HUES48 (cell line): ENCODE results near the gene HOXA9.

Source experiments
- H3K27ac ChIP-seq: one replicate; pipeline ENCODE4 v1.7.0; 2013; ENCODE audit warnings: low read depth, low read length, inconsistent platforms
- H3K27me3 ChIP-seq: 2 replicates; pipeline ENCODE4 v1.6.1; 2013; ENCODE audit warnings: mild to moderate bottlenecking, low read length; ENCODE audit not compliant: control insufficient read depth, insufficient read depth
- H3K36me3 ChIP-seq: 2 replicates; pipeline ENCODE4 v1.6.1; 2013; ENCODE audit warnings: low read length; ENCODE audit not compliant: control insufficient read depth, insufficient read depth
- H3K4me1 ChIP-seq: 2 replicates; pipeline ENCODE4 v1.6.1; 2013; ENCODE audit warnings: mild to moderate bottlenecking, low read length; ENCODE audit not compliant: control insufficient read depth, insufficient read depth
- H3K4me3 ChIP-seq: 2 replicates; pipeline ENCODE4 v1.5.1; 2013; ENCODE audit warnings: mild to moderate bottlenecking, low read depth, low read length
- H3K9ac ChIP-seq: 2 replicates; pipeline ENCODE4 v1.6.1; 2013; ENCODE audit warnings: mild to moderate bottlenecking, low read depth, low read length, moderate library complexity
- H3K9me3 ChIP-seq: 2 replicates; pipeline ENCODE4 v1.6.1; 2013; ENCODE audit warnings: low read length; ENCODE audit not compliant: control insufficient read depth, insufficient read depth

Gene HOXA9

DNA sequence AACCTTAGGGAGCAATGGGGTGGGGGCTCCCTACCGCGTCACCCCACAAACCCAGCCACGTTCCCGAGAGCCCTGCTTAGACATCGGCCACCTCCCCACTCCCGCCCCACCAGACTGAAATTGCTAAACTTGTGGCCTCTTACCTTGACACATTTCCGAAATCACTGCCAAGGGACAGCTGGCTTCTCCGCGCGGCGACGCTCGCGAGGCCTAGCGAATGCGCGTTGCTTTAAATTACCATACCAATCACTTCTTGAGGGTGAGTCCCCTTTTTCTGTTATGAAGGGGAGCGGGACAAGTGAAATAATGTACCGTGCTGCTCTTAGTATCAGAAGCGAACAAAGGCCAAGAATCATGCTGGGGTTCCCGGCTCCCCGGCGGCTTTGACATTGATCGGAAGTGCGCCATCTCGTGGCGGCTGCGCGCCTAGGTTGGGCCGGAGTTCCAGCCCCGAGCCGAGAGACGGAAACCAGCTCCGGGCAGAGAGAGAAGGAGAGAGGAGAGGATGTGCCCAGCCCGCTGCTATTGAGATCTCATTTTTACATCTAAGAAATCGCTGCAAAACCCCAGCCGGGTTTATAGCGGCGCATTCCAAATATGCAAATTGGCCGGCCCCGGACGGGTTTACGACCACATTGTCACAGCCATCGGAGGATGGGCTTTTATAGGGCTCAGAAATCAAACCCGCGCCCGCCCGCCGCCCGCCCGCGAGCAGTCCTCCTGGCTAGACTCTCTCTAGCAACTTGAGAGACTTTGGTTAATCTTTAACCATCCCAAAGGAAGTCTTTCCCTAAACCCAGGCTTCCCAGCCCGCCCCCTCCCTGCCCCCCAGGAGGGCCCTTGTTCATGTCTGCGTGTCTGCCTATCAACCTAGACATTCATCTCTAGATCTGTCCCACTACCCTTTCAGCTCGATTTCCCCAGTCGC is 14.4 kb upstream of the HOXA9 start:
- Histone ChIP-seq H3K9ac (no peak overlapping the region), H3K9me3 (no peaks in the 10 kb centered on the region), H3K27me3 (peaks cover 100% of the 10 kb centered on the region), H3K4me3 (no peak overlapping the region), H3K4me1 (peaks cover 3% of the 10 kb centered on the region; the same call in 1 of the 2 replicates), H3K27ac (no peak overlapping the region), H3K36me3 (no peaks in the 10 kb centered on the region)

DNA sequence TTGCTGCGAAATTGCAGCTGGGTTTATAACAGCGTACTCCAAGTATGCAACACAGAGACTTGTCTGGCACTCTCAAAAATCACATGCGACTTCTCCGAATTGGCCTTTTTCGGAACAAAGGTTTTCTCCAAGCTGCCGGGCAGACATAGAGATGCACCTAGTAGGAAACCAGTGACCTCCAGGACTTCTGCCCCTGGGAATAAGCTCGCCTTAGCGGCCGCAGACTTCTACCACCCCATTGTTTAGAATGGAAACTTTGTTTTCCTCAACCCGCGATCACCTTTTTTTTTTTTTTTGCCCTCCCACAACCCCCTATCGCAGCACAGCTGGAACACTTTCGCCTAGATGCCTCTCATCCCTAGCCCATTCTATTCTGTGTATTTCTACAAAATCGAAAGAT is 13.7 kb upstream of the HOXA9 start:
- Histone ChIP-seq H3K27ac (no peak overlapping the region), H3K9me3 (no peaks in the 10 kb centered on the region), H3K4me1 (peaks cover 3% of the 10 kb centered on the region; the same call in 1 of the 2 replicates), H3K4me3 (no peak overlapping the region), H3K36me3 (no peaks in the 10 kb centered on the region), H3K27me3 (peaks cover 100% of the 10 kb centered on the region), H3K9ac (no peak overlapping the region)

DNA sequence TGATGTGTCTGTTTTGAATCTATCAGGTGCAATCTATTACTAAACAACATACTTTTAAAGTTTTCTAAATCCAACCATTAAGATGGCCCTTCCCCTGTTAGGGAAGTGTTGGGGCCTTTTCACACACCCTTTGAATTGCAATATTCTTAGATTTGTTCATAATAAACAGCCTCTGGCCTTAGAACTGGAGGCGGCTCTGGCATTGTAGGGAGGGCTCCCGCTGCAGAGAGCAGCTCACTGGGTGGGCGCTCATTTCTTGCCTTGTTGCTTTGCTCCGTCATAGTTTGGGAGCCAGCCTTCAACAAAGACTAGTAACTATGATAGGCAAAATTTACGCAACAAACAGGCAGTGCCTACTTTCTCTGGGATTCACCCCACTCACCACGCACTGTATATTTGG is 13.0 kb upstream of the HOXA9 start:
- Histone ChIP-seq H3K27ac (no peak overlapping the region), H3K9ac (no peak overlapping the region), H3K9me3 (no peaks in the 10 kb centered on the region), H3K4me3 (no peak overlapping the region), H3K4me1 (peaks cover 3% of the 10 kb centered on the region; the same call in 1 of the 2 replicates), H3K27me3 (peaks cover 100% of the 10 kb centered on the region), H3K36me3 (no peaks in the 10 kb centered on the region)

DNA sequence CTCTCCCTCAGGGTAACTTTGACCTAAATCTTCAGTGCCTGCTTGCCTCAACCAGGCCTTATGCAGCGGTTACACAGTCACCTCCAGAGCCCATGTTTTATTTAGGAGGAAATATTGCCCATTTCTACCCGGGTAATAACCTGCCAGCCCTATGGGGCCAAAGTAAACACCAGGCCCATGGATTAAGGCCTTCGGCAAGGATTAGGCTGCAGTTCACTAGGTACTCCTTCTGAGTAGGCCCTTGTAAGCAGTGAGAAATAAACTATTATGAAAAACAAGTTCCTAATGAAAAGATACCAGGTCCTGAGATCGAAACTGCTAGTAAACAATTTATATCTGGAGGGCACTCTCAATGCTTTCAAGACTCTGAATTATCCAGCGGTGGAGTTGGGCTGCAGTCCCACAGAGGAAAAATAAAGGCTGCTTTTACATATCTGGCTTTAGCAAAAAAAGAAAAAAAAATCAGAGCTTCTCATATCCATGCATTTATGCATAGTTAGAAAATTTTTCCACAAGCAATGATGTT is 12.5 kb upstream of the HOXA9 start:
- Histone ChIP-seq H3K27ac (no peak overlapping the region), H3K4me3 (no peak overlapping the region), H3K4me1 (peaks cover 2% of the 10 kb centered on the region; the same call in 1 of the 2 replicates), H3K9me3 (no peaks in the 10 kb centered on the region), H3K36me3 (no peaks in the 10 kb centered on the region), H3K27me3 (peaks cover 100% of the 10 kb centered on the region), H3K9ac (no peak overlapping the region)

DNA sequence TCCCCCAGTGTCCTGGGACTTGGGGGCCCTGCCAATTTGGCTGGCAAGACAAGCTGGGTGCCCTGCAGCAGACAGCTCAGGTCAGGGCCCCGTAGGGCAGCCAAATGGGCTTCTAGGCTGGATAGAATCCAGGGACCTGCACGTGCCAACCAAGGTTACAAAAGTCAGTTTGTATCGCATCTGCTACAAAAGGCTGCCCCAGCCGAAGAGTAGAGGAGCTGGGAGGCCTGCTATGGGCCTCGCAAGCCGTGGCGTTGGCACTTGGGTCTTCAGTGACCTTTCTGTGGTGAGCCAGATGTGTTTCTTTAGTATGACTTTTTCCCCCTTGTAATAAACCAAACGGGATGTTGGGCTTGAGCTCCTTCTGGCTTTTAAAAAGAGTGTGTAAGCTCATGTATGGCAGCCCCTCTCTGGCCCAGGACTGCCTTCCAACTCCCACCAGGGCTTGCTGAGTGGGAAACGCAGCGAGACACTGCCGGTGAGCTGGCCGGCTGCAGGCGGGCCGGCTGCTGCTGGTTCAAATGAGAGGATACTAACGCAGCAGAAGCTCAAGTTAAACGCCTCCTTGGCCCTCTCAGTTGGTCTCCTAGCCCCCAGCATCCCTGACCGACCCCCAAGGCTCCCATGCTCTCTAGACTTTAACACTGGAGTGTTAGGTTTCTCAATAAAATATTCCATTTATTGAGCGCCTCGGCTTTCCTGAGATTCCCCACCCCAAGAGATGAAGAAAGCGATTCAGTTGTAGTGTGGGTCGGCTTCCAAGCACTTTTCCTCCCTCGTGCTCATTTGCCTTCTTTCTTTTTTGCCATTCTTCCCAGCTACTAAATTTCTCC is 11.8 kb upstream of the HOXA9 start:
- Histone ChIP-seq H3K9me3 (no peaks in the 10 kb centered on the region), H3K27me3 (peaks cover 100% of the 10 kb centered on the region), H3K27ac (no peak overlapping the region), H3K9ac (no peak overlapping the region), H3K4me1 (no peaks in the 10 kb centered on the region), H3K36me3 (no peaks in the 10 kb centered on the region), H3K4me3 (no peak overlapping the region)

DNA sequence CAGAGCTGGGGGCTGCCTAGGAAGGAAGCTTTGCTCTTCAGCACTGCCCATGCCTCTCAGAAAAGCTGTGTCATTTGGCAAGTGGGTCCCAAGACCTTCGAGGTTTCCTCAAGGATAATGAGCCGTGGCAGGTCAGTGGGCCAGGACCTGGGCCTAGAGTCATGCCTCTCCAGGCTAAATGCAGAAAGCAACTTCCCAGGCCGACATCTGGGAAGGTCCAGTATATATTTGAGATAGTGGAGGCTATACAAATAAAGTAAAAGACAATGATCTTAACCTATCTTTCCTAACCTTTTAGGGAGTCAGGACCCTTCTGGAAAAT is 11.1 kb upstream of the HOXA9 start:
- Histone ChIP-seq H3K4me1 (no peaks in the 10 kb centered on the region), H3K27ac (no peak overlapping the region), H3K27me3 (peaks cover 100% of the 10 kb centered on the region), H3K4me3 (no peak overlapping the region), H3K36me3 (no peaks in the 10 kb centered on the region), H3K9me3 (no peaks in the 10 kb centered on the region), H3K9ac (no peak overlapping the region)

DNA sequence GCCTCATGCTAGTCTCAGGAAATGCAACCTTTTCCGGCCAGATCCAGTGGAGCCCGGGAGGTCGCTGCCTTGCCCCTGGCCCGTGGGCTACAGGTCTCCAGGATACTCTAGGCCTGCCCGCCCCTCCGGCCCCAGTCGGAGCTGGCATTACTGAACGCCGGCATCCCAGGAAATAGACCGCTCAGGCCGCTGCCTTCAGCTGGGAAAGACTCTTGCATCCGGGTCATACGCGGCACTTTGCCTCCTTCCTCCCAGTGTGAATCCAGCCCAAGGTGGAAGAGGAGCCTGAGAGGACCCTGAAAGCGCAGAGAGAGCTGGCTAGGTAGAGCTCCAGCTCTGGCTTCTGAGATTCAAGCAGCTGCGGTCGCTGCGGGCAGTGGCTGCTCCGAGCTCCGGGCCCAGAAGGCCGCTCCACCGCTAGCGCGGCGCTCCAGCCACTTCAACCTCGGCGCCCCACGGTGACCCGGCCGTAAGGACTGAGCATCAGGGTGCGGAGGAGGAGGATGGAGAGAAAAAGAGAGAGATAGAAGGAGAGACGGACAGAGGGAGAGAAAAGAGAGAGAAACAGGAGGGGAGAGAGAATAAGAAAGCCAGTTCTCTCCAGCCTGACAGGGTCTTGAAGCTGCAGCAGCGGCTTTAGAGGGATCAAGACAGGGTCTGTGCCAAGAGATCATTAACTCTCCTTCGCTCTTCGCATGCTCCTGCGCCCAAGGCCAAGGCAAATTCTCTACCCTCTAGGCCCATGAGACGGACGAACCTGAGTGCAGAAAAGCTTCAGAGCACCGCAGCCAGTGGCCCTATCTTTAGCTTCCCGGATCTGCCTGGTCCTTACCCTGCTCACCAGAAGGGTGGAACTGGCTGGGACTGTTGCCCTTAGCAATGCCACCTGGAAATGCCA is 10.5 kb upstream of the HOXA9 start:
- Histone ChIP-seq H3K27me3 (peaks cover 100% of the 10 kb centered on the region), H3K4me3 (no peak overlapping the region), H3K4me1 (no peaks in the 10 kb centered on the region), H3K9me3 (no peaks in the 10 kb centered on the region), H3K27ac (no peak overlapping the region), H3K9ac (no peak overlapping the region), H3K36me3 (no peaks in the 10 kb centered on the region)

DNA sequence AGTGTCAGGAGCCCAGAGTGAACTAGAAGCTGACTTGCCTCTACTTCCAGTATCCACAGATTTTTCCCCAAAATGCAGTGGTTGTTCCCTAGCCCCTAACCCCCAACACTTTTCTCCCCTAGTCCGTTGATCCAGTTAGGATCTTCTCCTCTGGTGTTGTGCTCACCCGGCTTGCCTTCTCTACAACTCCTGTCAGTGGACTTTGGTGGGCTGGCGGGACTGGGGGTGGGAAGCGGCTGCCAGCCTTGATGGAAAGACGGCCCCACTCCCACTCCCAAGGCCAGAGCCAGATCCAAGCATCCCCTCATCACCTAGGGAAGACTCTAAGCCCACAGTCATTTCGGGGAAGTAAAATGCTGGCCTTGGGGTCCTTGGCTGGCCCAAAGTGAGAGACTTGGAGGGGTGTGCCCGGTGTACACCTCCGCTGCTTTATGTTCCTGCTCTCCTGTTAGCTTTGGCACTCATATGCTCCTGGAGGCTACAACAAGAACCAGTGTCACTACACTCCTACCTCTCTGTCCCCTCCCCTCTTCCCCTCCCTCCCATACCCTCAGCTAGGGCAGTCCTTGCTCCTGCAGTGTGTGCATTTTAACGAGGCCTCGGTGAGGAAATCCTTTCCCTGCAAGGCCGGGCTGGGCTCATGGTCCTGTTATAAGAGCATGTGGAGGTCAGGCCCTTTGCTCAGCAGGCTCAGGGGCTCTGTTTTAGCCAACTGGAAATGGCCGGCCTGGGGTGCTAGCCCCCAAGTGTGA is 9.7 kb upstream of the HOXA9 start:
- no peak overlapping the region for H3K27ac ChIP-seq
- no peaks in the 10 kb centered on the region for H3K4me1 ChIP-seq
- peaks cover 100% of the 10 kb centered on the region for H3K27me3 ChIP-seq
- H3K9ac ChIP-seq: no peak overlapping the region
- H3K9me3 ChIP-seq: no peaks in the 10 kb centered on the region
- no peak overlapping the region for H3K4me3 ChIP-seq
- no peaks in the 10 kb centered on the region for H3K36me3 ChIP-seq

DNA sequence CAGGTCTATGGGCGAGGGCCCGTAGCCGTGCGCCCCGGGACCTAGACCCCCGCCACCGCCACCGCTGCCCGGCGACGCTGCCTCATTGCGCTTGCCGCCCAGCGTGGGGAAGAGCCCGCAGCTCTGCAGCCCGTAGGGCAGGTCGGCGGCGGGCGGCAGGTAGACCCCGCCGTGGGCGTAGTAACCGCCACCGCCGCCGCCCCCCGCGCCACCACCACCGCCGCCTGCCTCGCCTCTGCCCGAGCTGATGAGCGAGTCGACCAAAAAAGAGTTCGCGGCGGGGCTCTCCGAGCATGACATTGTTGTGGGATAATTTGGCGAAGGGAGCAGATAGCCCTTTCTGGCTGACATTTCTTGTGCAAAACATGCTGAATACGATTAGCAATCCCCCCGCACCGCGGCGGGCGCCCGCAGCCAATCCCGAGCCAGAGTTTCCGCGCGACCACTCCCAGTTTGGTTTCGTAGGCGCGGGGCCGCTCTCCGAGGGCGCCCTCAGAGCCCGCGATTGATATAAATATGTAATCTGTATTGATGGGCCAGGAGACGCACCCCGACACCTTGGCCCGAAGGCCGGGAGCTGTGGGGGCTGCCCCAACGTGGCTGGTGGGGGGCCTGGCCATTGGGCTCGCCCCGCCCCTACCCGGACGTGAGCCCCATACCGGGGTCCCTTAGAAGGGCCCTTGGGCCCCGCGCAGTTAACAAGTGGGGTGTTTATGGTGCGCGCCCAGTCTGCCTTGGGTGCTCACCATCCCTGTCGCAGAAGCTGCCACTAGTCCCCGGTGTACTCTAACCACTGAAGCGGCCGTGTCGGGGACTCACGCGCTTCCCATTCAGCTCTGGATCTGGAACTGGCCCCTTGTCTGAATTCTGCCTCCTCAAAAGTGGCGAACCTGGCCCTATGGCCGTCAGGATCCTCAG is 8.9 kb upstream of the HOXA9 start, which contains the start of gene HOXA10:
Gene HOXA10, minus strand, starts transcription at position 365 of the 918 bp plus-strand sequence. Its CDS starts 14 bp downstream, at position 351.
- Histone ChIP-seq H3K9me3 (no peaks in the 10 kb centered on the region), H3K36me3 (no peaks in the 10 kb centered on the region), H3K4me3 (no peak within 1 kb of the TSS), H3K4me1 (no peaks in the 10 kb centered on the region), H3K27me3 (peaks cover 100% of the 10 kb centered on the region), H3K27ac (no peak within 1 kb of the TSS), H3K9ac (no peak within 1 kb of the TSS)
